K562 (cell line): ENCODE data around the gene MDFIC2. TPM values are rescaled to one million over a fixed set of nuclear protein-coding genes. Genes with fewer than 3 reads are reported as not detected.

Experiments
- ATAC-seq: fragments of 200-7000 bp; cut with Tn5 transposase; 3 replicates; pipeline ENCODE4 v1.9.1; 2020; ENCODE audit warnings: moderate library complexity
- BruUV-seq: library from RNA; stranded (reverse); fragments of 400-500 nt; replicated peaks from 2 replicates; lab custom pipeline; 2021; lab: Mats Ljungman, UMichigan
- CTCF ChIA-PET: fragments of 300-600 bp; formaldehyde crosslinking; extraction: SDS; loops from one replicate; lab custom pipeline; 2021; ENCODE audit warnings: low intra/inter-chr PET ratio; lab: Yijun Ruan, JAX
- POLR2A ChIA-PET: fragments of 300-600, 350-650 bp; sonication (Branson Sonifier 250); formaldehyde crosslinking; extraction: SDS; loops from one replicate; lab custom pipeline; 2021; ENCODE audit warnings: antibody characterized with exemption, inconsistent platforms; lab: Yijun Ruan, JAX
- DNase-seq, 4 experiments: peaks; one replicate each; pipeline versions ENCODE4 v3.0.0 to v3.0.0-alpha.2; 2011 to 2018; ENCODE audit warnings: low spot score in 3 of 4, mixed read lengths in 3 of 4; ENCODE audit errors: extremely low read depth in 1 of 4
- FAIRE-seq: peaks from 2 replicates; lab custom pipeline; 2011; peaks lifted over from hg19 to GRCh38; lab: Jason Lieb, UNC
- H2AFZ ChIP-seq: 2 replicates; pipeline ENCODE4 v1.6.0; 2011; ENCODE audit warnings: low read depth, low read length, control low read depth, inconsistent platforms
- H3K27ac ChIP-seq: fragments of 200-600 bp; 3 replicates; pipeline ENCODE4 v1.8.0; 2011; ENCODE audit warnings: low read depth, mild to moderate bottlenecking, control low read depth, inconsistent platforms, low read length, moderate library complexity, mixed read lengths; ENCODE audit errors: extremely low read depth
- H3K27me3 ChIP-seq, 2 experiments: fragments of 300-600 bp in 1 of 2; 2 replicates in 1 of 2; 3 replicates in 1 of 2; pipeline versions ENCODE4 v1.6.0 to v1.8.0; 2011; ENCODE audit warnings: inconsistent platforms in 2 of 2, low read length in 2 of 2, mild to moderate bottlenecking in 1 of 2, mixed read lengths in 1 of 2, moderate library complexity in 1 of 2; ENCODE audit not compliant: control insufficient read depth in 2 of 2, insufficient read depth in 2 of 2
- H3K36me3 ChIP-seq: fragments of 300-600 bp; 3 replicates; pipeline ENCODE4 v1.8.0; 2011; ENCODE audit warnings: mild to moderate bottlenecking, low read length, inconsistent platforms; ENCODE audit not compliant: control insufficient read depth, insufficient read depth
- H3K4me1 ChIP-seq, 2 experiments: fragments of 200-600 bp in 1 of 2; replicated peaks in 1 of 2; 2 replicates in 1 of 2; 3 replicates in 1 of 2; pipeline versions ENCODE4 v1.5.1 to v1.8.0; 2011; ENCODE audit warnings: inconsistent platforms in 2 of 2, low read length in 2 of 2, mild to moderate bottlenecking in 1 of 2, mixed read lengths in 1 of 2, moderate library complexity in 1 of 2; ENCODE audit not compliant: control insufficient read depth in 2 of 2, insufficient read depth in 2 of 2
- H3K4me2 ChIP-seq: 2 replicates; pipeline ENCODE4 v1.6.1; 2011; ENCODE audit warnings: low read length, control low read depth, inconsistent platforms, mixed read lengths; ENCODE audit not compliant: insufficient read depth
- H3K4me3 ChIP-seq: fragments of 200-600 bp; sonication (generic), shearing (Covaris generic); 2 replicates; pipeline ENCODE4 v1.5.1; 2016; ENCODE audit warnings: control low read depth, inconsistent platforms
- H3K79me2 ChIP-seq: fragments of 200-600 bp; 3 replicates; pipeline ENCODE4 v1.8.0; 2011; ENCODE audit warnings: low read length, inconsistent platforms; ENCODE audit not compliant: control insufficient read depth, insufficient read depth
- H3K9ac ChIP-seq, 2 experiments: 2 replicates each; pipeline versions ENCODE4 v1.6.0 to v1.6.1; 2011; ENCODE audit warnings: low read depth in 2 of 2, low read length in 2 of 2, control low read depth in 1 of 2, inconsistent platforms in 1 of 2, mild to moderate bottlenecking in 1 of 2, mixed read lengths in 1 of 2; ENCODE audit not compliant: insufficient read depth in 1 of 2
- H3K9me1 ChIP-seq: one replicate; pipeline ENCODE4 v1.6.0; 2011; ENCODE audit warnings: inconsistent platforms, mild to moderate bottlenecking, low read length, moderate library complexity; ENCODE audit not compliant: control insufficient read depth, insufficient read depth
- H3K9me3 ChIP-seq: replicated peaks from 2 replicates; pipeline ENCODE4 v1.5.1; 2011; ENCODE audit warnings: low read depth, low read length, inconsistent platforms; ENCODE audit not compliant: control insufficient read depth, insufficient read depth
- H4K20me1 ChIP-seq: replicated peaks from 2 replicates; pipeline ENCODE4 v1.6.1; 2011; ENCODE audit warnings: low read length, inconsistent platforms, mixed read lengths; ENCODE audit not compliant: control insufficient read depth, insufficient read depth
- ARNT ChIP-seq, 2 experiments: fragments of 450-650 bp; IDR thresholded peaks; 2 replicates each; pipeline ENCODE4 v1.6.1; 2016; ENCODE audit warnings: mild to moderate bottlenecking in 1 of 2
- CAMTA2 ChIP-seq: fragments of 250-450 bp; sonication (Bioruptor Pico); conservative IDR thresholded peaks from 2 replicates; pipeline ENCODE4 v1.5.1; 2022
- NCOA1 ChIP-seq: fragments of 450-650 bp; IDR thresholded peaks from 2 replicates; pipeline ENCODE4 v1.6.1; 2016; ENCODE audit warnings: low read depth
- NCOR1 ChIP-seq: fragments of 450-650 bp; IDR thresholded peaks from 2 replicates; pipeline ENCODE4 v1.6.1; 2016; ENCODE audit warnings: mild to moderate bottlenecking, moderate library complexity
- TEAD1 ChIP-seq, 2 experiments: fragments of 450-650 bp in 1 of 2; sonication (generic) in 1 of 2; formaldehyde crosslinking; IDR thresholded peaks; 2 replicates each; pipeline versions ENCODE4 v1.4.0 to v1.8.0; 2020 to 2022; ENCODE audit warnings: mild to moderate bottlenecking in 2 of 2, missing genetic modification reagents in 1 of 2
- ZNF239 ChIP-seq: fragments of 250-450 bp; sonication (Bioruptor Pico); IDR thresholded peaks from 2 replicates; pipeline ENCODE4 v1.4.0; 2020; ENCODE audit warnings: mild to moderate bottlenecking
- ZNF449 ChIP-seq: fragments of 250-450 bp; sonication (Bioruptor Pico); IDR thresholded peaks from 2 replicates; pipeline ENCODE4 v1.8.0; 2022; ENCODE audit warnings: moderate library complexity, mild to moderate bottlenecking, inconsistent platforms
- ZNF586 ChIP-seq: fragments of 450-650 bp; formaldehyde crosslinking; conservative IDR thresholded peaks from 2 replicates; pipeline ENCODE4 v1.4.0; 2020; ENCODE audit warnings: mild to moderate bottlenecking, moderate library complexity
- WGBS: fragments of 100-300 bp; shearing (Covaris generic); methylation state at CpG from one replicate; pipeline ENCODE4 v1.1.6; 2016; ENCODE audit warnings: low coverage, mixed read lengths; ENCODE audit not compliant: insufficient coverage; ENCODE audit errors: missing lambda C conversion rate; 5-methylcytosine and 5-hydroxymethylcytosine counted together
- in situ Hi-C: fragments of 300-500 bp; cut with MboI; formaldehyde crosslinking; loops from 4 replicates; pipeline ENCODE4 v1.15.0; 2018; ENCODE audit warnings: inconsistent platforms, mixed read lengths
- intact Hi-C: fragments of 100-400 bp; cut with micrococcal nuclease; formaldehyde crosslinking; loops from 2 replicates; pipeline ENCODE4 v1.14.2; 2022
- polyA plus RNA-seq, 8 experiments: library from polyadenylated mRNA; depleted of rRNA in 4 of 8; stranded (reverse) in 5 of 8; unstranded in 3 of 8; fragments of >200 nt; fragmentation: Nextera tagmentation in 2 of 8; fragmentation: Illumina TruSeq in 1 of 8; extraction: Ambion mirVana in 2 of 8; extraction: Trizol in 1 of 8; gene quantifications; 2 replicates each; pipeline versions ENCODE4 v1.2.1 to v1.2.3, GENCODE V29; 2011 to 2014; ENCODE audit warnings: inconsistent platforms in 1 of 8, missing spikeins in 1 of 8
- total RNA-seq, 7 experiments: library from RNA; depleted of rRNA in 6 of 7; stranded (reverse); fragments of >200 nt in 6 of 7; fragmentation: Illumina TruSeq in 2 of 7; extraction: Trizol in 2 of 7; gene quantifications; 2 replicates each; pipeline versions ENCODE4 v1.2.1 to v1.2.3, GENCODE V29; 2011 to 2021; ENCODE audit warnings: low replicate concordance in 1 of 7

Gene MDFIC2
- total and polyA plus RNA-seq, 9 of the 15 experiments (the other 6 are each of a cell fraction or from before 2014, with no cell fraction given): not detected

GRCh38 chr3:70306736-70307135, 5.7 kb downstream of the MDFIC2 start:
- H3K79me2 ChIP-seq: no peaks in the 10 kb centered on the region
- FAIRE-seq (no peak), ATAC-seq (no peak), DNase-seq (no peak)
- no TSS peak for BruUV-seq
- H2AFZ ChIP-seq: no peak overlapping the region
- no peak overlapping the region for H3K4me3 ChIP-seq
- no peaks in the 10 kb centered on the region for H4K20me1 ChIP-seq
- no peaks in the 10 kb centered on the region for H3K9me1 ChIP-seq
- H3K27ac ChIP-seq: no peak overlapping the region
- H3K9ac ChIP-seq: no peak overlapping the region
- H3K27me3 ChIP-seq: no peaks in the 10 kb centered on the region
- ChIA-PET POLR2A (no interaction called here), CTCF (no interaction called here)
- intact Hi-C loops: no loop called here
- H3K4me1 ChIP-seq: no peaks in the 10 kb centered on the region
- H3K4me2 ChIP-seq: no peak overlapping the region
- in situ Hi-C loops: no loop called here
- no peak for TF ChIP-seq CAMTA2
- TF ChIP-seq ZNF449: no peak
- no peaks in the 10 kb centered on the region for H3K36me3 ChIP-seq
- H3K9me3 ChIP-seq: no peaks in the 10 kb centered on the region

- Histone ChIP-seq H4K20me1 (no peaks in the 10 kb centered on the region), H3K4me2 (no peak overlapping the region), H3K79me2 (no peaks in the 10 kb centered on the region), H3K27ac (no peak overlapping the region), H3K9ac (no peak overlapping the region), H3K9me1 (no peaks in the 10 kb centered on the region), H3K4me3 (no peak overlapping the region), H3K36me3 (no peaks in the 10 kb centered on the region), H3K27me3 (no peaks in the 10 kb centered on the region), H2AFZ (no peak overlapping the region), H3K9me3 (no peaks in the 10 kb centered on the region), H3K4me1 (no peaks in the 10 kb centered on the region)
- no peak for ATAC-seq
- TF ChIP-seq TEAD1 (CRISPR knock-in tag; IDR thresholded peaks at IDR 0.05) (no peak), NCOR1 (no peak), ZNF586 (no peak), ARNT (IDR thresholded peaks at IDR 0.05) (no peak), ZNF239 (CRISPR knock-in tag) (no peak), NCOA1 (no peak), CAMTA2 (no peak)
- WGBS: 2% methylated on average over 3 of the region's 3 CpGs
- FAIRE-seq: no peak
- no TSS peak for BruUV-seq
- intact Hi-C loops (no loop called here), in situ Hi-C loops (no loop called here)
- ChIA-PET POLR2A (no interaction called here), CTCF (no interaction called here)
- DNase-seq: no peak
Measured at GRCh38 chr3:70298385-70298784, 14.1 kb downstream of the MDFIC2 start.
